Bladder microvascular endothelial cell (primary cell): ENCODE results near the gene KRT85. TPM values are rescaled to one million over a fixed set of nuclear protein-coding genes. Genes with fewer than 3 reads are reported as not detected.

Source experiments
- total RNA-seq: library from RNA; depleted of rRNA; stranded (reverse); fragments of >200 nt; gene quantifications from 2 replicates; pipeline ENCODE4 v1.2.3, GENCODE V29; 2014

Gene KRT85
- not detected in 2 replicates for total RNA-seq

GRCh38 chr12:52366738-52367485 is at the start of gene KRT85:
KRT85 (minus strand) TSS chr12:52367481; CDS start chr12:52367405, 76 bp downstream.

GRCh38 chr12:52405922-52406385 is 38.7 kb upstream of the KRT85 start, which contains the start of gene KRT82:
KRT82 (minus strand) TSS chr12:52406335; CDS start chr12:52406277, 58 bp downstream.

GRCh38 chr12:52385226-52385702 is 18.0 kb upstream of the KRT85 start, which contains the start of gene KRT84:
KRT84 (minus strand) TSS chr12:52385652; CDS start chr12:52385585, 67 bp downstream.

GRCh38 chr12:52320784-52321400 is 46.4 kb downstream of the KRT85 start, which contains the start of gene KRT83:
KRT83 (minus strand) TSS chr12:52321398; CDS start chr12:52321335, 63 bp downstream.

Other genes starting within 250 kb of the KRT85 start
- gene KRT80, start 175.5 kb downstream of the KRT85 start, total RNA-seq: 0.16 and 1.0 TPM in 2 replicates
- 55.5 and 66.4 TPM in 2 replicates for gene KRT7, start 134.2 kb downstream of the KRT85 start, total RNA-seq
- 0.16 TPM in 1 of 2 replicates, not detected in the other for gene KRT86, start 92.8 kb downstream of the KRT85 start, total RNA-seq
- not detected in 2 replicates for gene KRT81, start 75.9 kb downstream of the KRT85 start, total RNA-seq
- not detected in 2 replicates for gene KRT83, start 46.1 kb downstream of the KRT85 start, total RNA-seq
- not detected in 2 replicates for gene KRT84, start 18.2 kb upstream of the KRT85 start, total RNA-seq
- gene KRT82, start 38.9 kb upstream of the KRT85 start, total RNA-seq: not detected in 2 replicates
- gene KRT75, start 66.9 kb upstream of the KRT85 start, total RNA-seq: not detected in 2 replicates
- gene KRT6B, start 84.7 kb upstream of the KRT85 start, total RNA-seq: 0.13 and 0.32 TPM in 2 replicates
- gene KRT6C, start 106.3 kb upstream of the KRT85 start, total RNA-seq: not detected in 2 replicates
- 0.76 and 0.97 TPM in 2 replicates for gene KRT6A, start 125.8 kb upstream of the KRT85 start, total RNA-seq
- 0.31 and 0.65 TPM in 2 replicates for gene KRT5, start 152.9 kb upstream of the KRT85 start, total RNA-seq
- gene KRT71, start 185.7 kb upstream of the KRT85 start, total RNA-seq: not detected in 2 replicates
- not detected in 2 replicates for gene KRT74, start 206.4 kb upstream of the KRT85 start, total RNA-seq
- gene KRT72, start 234.0 kb upstream of the KRT85 start, total RNA-seq: not detected in 2 replicates